Loucy (cell line): ENCODE measurements around the gene ZNF341.

Experiments
- H2AFZ ChIP-seq: fragments of 200-600 bp; sonication (generic); 2 replicates; pipeline ENCODE4 v1.6.0; 2016; ENCODE audit warnings: antibody characterized with exemption, mild to moderate bottlenecking, low read length, moderate library complexity
- H3F3A ChIP-seq: fragments of 200-600 bp; 2 replicates; pipeline ENCODE4 v1.6.0; 2016; ENCODE audit warnings: antibody characterized with exemption, low read depth, mild to moderate bottlenecking
- H3K27me3 ChIP-seq: fragments of 200-600 bp; sonication (generic); 2 replicates; pipeline ENCODE4 v1.6.1; 2014; ENCODE audit warnings: low read length, mild to moderate bottlenecking; ENCODE audit not compliant: insufficient read depth, poor library complexity, severe bottlenecking
- H3K36me3 ChIP-seq: fragments of 200-600 bp; sonication (generic); 2 replicates; pipeline ENCODE4 v1.6.1; 2016; ENCODE audit warnings: low read length; ENCODE audit not compliant: insufficient read depth
- H3K4me1 ChIP-seq: fragments of 200-600 bp; sonication (generic); 2 replicates; pipeline ENCODE4 v1.5.1; 2014; ENCODE audit warnings: low read length, mild to moderate bottlenecking; ENCODE audit not compliant: insufficient read depth, poor library complexity, severe bottlenecking
- H3K4me2 ChIP-seq: fragments of 200-600 bp; sonication (generic); 2 replicates; pipeline ENCODE4 v1.6.0; 2014; ENCODE audit warnings: antibody characterized with exemption, low read length, low read depth, mild to moderate bottlenecking; ENCODE audit not compliant: poor library complexity, severe bottlenecking
- H3K4me3 ChIP-seq: fragments of 200-600 bp; sonication (generic); 2 replicates; pipeline ENCODE4 v1.5.1; 2014; ENCODE audit warnings: low read length, mild to moderate bottlenecking, mixed read lengths; ENCODE audit not compliant: poor library complexity, severe bottlenecking
- H3K79me2 ChIP-seq: fragments of 200-600 bp; sonication (generic); 2 replicates; pipeline ENCODE4 v1.6.1; 2014; ENCODE audit warnings: low read length; ENCODE audit not compliant: insufficient read depth
- H3K9ac ChIP-seq: fragments of 200-600 bp; sonication (generic); 2 replicates; pipeline ENCODE4 v1.6.0; 2014; ENCODE audit warnings: mild to moderate bottlenecking, low read depth, low read length, moderate library complexity; ENCODE audit not compliant: poor library complexity, severe bottlenecking
- H3K9me2 ChIP-seq: fragments of 200-600 bp; sonication (generic); replicated peaks from 2 replicates; pipeline ENCODE4 v1.6.1; 2016; ENCODE audit warnings: low read depth, low read length, mixed read lengths
- H3K9me3 ChIP-seq: fragments of 200-600 bp; sonication (generic); 2 replicates; pipeline ENCODE4 v1.6.1; 2014; ENCODE audit warnings: mild to moderate bottlenecking, antibody characterized with exemption, low read length, low read depth; ENCODE audit not compliant: insufficient read depth
- H4K20me1 ChIP-seq: fragments of 200-600 bp; sonication (generic); 2 replicates; pipeline ENCODE4 v1.6.0; 2014; ENCODE audit warnings: antibody characterized with exemption, low read length, mild to moderate bottlenecking; ENCODE audit not compliant: insufficient read depth, poor library complexity, severe bottlenecking
- CTCF ChIP-seq: fragments of 200-600 bp; sonication (generic); conservative IDR thresholded peaks from 2 replicates; pipeline ENCODE4 v1.5.1; 2014; ENCODE audit warnings: mild to moderate bottlenecking, antibody characterized with exemption, low read length
- EZH2phosphoT487 ChIP-seq: fragments of 200-600 bp; IDR thresholded peaks from 2 replicates; pipeline ENCODE4 v1.6.1; 2018; ENCODE audit warnings: antibody characterized with exemption, mild to moderate bottlenecking, moderate library complexity, borderline replicate concordance

Gene ZNF341

GRCh38 chr20:33840160-33840559, 108.4 kb downstream of the ZNF341 start:
- H3K36me3 ChIP-seq, result no peaks in the 10 kb centered on the region; the same call in 1 of the 2 replicates
- H3K79me2 ChIP-seq, result peaks cover 100% of the 10 kb centered on the region
- TF ChIP-seq CTCF (no peak), EZH2phosphoT487 (no peak)
- no peaks in the 10 kb centered on the region for H3K27me3 ChIP-seq
- no peak overlapping the region for H3K4me3 ChIP-seq
- H3K4me1 ChIP-seq, result peaks cover 59% of the 10 kb centered on the region
- no peaks in the 10 kb centered on the region for H3K9me2 ChIP-seq
- H3F3A ChIP-seq, result no peaks in the 10 kb centered on the region
- H3K4me2 ChIP-seq, result no peak overlapping the region
- no peaks in the 10 kb centered on the region for H3K9me3 ChIP-seq
- H2AFZ ChIP-seq, result no peak overlapping the region
- H4K20me1 ChIP-seq, result peaks cover 64% of the 10 kb centered on the region
- no peak overlapping the region for H3K9ac ChIP-seq

DNA sequence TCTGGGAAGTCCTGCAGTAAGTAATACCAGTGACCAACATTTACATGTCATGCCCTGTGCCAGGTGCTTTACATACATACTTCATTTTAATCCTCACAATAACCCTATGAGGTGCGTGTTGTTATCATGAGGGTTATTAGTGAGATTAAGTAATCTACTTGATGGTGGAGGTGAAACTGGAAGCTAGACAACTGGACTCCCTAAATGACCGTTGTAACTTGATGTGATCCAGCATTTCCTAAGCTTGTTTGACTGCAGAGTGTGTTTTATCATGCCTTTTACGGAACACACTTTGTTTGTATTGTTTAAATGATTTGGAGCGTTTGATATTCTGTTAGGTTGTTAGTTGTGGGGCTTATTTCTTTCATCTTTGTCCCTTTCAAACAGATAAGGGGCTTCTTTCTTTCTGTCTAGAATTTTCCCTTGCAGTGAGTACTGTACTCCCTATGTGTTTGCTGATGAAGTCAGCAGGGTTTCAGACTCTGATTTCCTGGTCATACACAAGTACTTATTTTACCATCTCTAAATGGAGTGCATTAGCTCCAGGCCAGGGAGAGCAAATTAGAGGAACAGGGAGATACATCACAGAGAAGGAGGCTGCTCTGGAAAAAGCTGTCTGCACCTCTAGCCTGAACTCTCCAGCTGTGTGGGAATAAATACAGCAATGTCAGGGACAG, 109.1 kb downstream of the ZNF341 start:
- H3K4me2 ChIP-seq, result no peak overlapping the region
- no peaks in the 10 kb centered on the region; the same call in 1 of the 2 replicates for H3K36me3 ChIP-seq
- H3K9me2 ChIP-seq, result no peaks in the 10 kb centered on the region
- no peaks in the 10 kb centered on the region for H3F3A ChIP-seq
- H3K4me1 ChIP-seq, result peaks cover 61% of the 10 kb centered on the region
- H3K79me2 ChIP-seq, result peaks cover 100% of the 10 kb centered on the region
- no peak overlapping the region for H3K4me3 ChIP-seq
- no peaks in the 10 kb centered on the region for H3K9me3 ChIP-seq
- no peak overlapping the region for H2AFZ ChIP-seq
- no peaks in the 10 kb centered on the region for H3K27me3 ChIP-seq
- peaks cover 66% of the 10 kb centered on the region for H4K20me1 ChIP-seq
- no peak overlapping the region for H3K9ac ChIP-seq
- TF ChIP-seq EZH2phosphoT487 (no peak), CTCF (no peak)

DNA sequence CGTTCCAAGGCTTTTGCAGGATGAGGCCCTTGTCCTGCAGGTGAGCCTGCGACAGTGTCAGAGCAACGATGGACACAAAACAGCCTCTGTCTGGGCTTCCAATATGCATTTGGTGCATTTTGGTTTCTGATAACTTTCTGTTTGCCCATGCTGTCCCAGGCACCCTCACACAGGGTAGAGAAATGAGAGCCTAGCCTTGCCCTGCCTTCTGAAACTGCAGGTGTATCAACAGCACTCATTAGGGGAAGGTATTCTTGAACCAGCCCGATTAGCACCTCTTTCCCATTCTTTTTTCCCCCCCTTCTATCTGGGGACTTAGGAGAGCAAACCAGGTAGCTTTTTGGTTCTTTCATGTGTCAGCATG, 109.6 kb downstream of the ZNF341 start:
- no peaks in the 10 kb centered on the region for H3K9me2 ChIP-seq
- H3K4me1 ChIP-seq, result peaks cover 67% of the 10 kb centered on the region
- H3K9me3 ChIP-seq, result no peaks in the 10 kb centered on the region
- TF ChIP-seq CTCF (no peak), EZH2phosphoT487 (no peak)
- peaks cover 100% of the 10 kb centered on the region for H3K79me2 ChIP-seq
- peaks cover 65% of the 10 kb centered on the region for H4K20me1 ChIP-seq
- H3K9ac ChIP-seq, result no peak overlapping the region
- H3K4me3 ChIP-seq, result no peak overlapping the region
- H3F3A ChIP-seq, result no peaks in the 10 kb centered on the region
- H3K4me2 ChIP-seq, result no peak overlapping the region
- no peaks in the 10 kb centered on the region; the same call in 1 of the 2 replicates for H3K36me3 ChIP-seq
- H2AFZ ChIP-seq, result no peak overlapping the region
- no peaks in the 10 kb centered on the region for H3K27me3 ChIP-seq
